ENCODE measurements around the gene ASB5.
"Not testable (repeated sequence)": the region's sequence is repeated elsewhere in the genome, so short reads cannot be mapped to it uniquely, and the experiment has no call there.

The ASB5 gene, protein sequence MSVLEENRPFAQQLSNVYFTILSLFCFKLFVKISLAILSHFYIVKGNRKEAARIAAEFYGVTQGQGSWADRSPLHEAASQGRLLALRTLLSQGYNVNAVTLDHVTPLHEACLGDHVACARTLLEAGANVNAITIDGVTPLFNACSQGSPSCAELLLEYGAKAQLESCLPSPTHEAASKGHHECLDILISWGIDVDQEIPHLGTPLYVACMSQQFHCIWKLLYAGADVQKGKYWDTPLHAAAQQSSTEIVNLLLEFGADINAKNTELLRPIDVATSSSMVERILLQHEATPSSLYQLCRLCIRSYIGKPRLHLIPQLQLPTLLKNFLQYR

DNA sequence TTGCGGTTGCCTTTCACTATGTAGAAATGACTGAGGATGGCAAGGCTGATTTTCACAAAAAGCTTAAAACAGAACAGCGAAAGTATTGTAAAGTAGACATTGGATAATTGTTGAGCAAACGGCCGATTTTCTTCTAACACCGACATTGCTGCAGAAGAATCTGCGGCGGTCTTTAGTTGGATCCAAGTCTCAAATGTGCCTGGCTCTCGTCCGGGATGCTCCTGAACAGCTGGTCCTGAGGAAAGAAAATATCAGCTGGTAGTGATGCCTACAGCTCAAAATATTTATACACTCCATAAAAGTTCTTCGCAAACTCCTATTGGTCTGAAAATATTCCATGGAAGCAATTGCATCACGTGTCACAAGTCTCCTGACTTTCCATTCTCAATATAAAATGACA lies at the start of gene ASB5:
TSS of gene ASB5 (minus strand) at position 260 of the 400 bp plus-strand sequence. CDS start at position 146, 114 bp downstream.
- DNase-seq: no peak

DNA sequence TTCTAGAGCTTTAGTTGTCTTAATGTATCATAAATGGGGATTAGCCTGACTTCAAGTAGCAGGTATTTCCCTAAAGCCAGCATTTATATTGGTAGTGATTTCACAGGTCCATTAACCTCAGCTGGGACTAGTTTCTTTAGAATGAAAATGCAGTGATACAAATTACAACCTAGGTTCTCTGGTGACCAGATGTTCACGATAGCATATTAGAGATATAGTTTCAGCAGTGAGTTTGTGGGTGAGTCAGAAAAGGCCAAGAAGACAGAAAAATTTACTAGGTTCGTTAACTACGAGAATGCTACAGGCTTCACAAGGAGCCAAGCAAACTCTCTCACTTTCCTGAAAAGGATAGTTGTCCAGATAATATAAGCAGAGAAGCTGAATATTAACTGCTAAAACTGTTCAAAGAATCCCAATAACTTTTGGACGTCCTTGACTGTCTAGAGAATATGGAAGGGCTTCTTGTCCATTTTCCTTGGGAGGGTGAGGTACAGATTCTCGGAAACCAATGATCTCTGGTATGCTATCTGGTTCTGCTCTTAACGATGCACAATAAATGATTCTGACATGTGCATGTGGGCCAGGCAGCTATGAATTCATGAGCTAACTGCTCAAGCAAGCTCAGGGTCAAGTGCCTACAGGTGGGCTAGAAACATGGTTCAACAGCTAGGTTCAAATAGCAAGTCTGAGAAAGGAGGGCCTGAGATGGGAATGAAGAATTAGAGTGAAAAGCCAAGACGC lies 44.7 kb upstream of the ASB5 start:
- no peak for DNase-seq

DNA sequence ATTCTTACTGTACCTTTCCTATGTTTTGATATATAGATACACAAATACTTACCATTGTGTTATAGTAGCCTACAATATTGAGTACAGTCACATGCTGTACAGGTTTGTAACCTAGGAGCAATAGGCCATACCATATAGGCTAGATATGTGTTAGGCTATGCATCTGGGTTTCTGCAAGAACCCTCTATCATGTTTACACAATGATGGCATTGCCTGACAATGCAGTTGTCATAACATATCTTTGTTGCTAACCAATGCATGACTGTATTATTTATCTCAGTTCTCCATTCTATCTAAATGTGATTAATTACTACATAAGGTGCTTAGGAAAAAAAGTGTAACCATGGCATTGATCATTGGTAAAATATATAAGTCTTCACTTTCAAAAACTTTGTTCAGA lies 40.8 kb upstream of the ASB5 start:
- DNase-seq: no peak

DNA sequence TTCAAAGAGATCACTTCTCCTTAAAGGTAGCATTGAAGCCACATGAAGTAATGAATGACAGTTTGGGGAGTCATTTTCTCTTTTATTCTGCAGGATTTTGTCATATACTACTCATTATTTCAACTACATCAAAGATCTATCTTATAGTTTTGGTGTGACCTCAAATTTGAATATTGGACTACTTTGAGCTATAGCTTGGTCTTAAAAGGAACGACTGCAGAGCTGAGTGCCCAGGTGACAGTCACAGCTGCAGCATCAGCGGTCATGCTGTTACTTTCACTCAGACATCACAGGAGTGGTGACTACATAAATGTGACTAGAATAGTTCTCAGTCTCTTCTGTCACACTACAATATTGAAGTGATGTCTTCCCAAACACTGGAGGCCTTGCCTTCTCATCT lies 40.0 kb upstream of the ASB5 start:
- DNase-seq: no peak

DNA sequence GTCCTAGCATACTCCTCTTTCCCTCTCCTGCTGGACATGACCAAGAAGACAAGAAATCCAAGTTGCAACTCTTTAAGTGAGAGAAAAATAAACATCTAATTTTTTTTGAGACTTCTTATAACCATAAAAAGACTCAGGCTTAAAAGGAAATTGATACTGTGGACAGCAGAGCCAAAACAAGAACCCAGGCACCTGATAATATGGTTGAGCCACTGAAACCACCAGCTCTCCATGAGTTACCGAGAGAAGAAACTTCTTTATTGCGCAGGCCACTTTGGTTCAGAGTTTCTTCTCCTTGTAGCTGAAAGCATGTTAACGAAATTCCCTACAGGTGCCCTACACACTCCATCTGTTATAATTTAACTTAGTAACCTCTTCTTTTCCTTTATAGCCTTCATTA lies 39.4 kb upstream of the ASB5 start:
- no peak for DNase-seq

DNA sequence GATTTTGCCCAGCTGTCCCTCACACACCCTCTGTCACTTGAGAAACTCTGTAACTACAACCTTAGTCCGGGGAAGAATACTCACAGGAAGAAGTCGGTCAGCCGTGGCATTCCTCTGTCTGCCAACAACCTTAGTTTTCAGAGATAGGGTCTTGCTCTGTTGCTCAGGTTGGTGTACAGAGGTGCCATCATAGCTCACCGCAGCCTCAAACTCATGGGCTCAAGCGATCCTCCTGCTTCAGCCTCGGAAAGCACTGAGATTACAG lies 38.6 kb upstream of the ASB5 start:
- no peak for DNase-seq

DNA sequence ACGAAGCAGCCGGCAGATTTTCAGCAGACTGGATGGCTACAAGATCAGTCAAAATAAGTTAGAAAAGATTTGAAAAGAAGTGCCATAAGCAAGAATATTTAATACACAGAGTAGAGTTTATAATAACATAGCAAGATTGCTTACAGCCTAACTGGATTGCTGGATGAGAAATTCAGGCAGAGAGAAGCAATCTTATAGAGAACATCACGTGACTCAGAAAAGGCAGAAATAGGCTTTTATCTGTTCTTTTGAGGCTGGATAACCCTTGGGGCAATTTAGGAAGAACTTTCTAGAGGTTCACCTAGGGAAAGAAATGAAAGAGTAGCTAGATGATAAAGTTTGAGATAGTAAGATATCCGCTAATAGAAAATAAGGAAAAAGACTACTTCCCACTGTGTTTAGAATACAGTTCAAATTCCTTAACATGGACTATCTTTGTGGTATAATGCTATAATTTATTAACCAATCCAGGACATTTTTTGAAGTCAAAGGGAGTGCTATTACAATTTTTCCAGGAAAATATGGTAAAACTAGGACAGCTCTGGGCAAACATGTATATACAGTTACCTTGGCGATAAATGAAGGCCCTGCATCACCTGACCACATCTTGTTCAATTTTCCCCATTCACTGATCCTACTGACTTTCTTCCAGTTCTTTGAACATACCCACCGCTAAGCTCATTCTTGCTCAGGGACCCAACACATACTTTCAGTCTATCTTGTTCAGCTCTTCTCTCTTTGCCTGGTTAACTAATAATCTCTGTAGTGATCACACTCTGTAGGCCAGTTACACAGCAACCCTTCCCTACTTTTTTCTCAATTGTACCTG lies 38.0 kb upstream of the ASB5 start:
- no peak for DNase-seq

DNA sequence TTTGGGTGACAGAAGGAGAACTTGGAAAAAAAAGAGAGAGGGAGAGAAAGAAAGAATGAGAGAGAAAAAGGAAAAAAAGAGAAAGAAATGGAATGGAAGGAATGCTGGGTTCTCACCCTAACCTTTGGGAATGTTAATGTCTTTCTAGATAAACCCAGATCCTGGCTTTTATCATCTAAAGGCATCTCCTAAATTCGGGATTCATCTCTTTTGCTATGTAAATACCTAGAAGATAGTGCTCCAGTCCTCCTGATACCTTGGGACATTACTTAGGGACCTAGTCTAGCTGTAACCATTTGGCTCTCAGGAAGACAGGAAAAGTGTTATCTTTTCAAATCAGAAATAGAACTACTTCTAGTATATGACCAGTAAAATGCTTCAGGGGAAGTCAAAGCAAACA lies 34.9 kb upstream of the ASB5 start:
- no peak for DNase-seq

DNA sequence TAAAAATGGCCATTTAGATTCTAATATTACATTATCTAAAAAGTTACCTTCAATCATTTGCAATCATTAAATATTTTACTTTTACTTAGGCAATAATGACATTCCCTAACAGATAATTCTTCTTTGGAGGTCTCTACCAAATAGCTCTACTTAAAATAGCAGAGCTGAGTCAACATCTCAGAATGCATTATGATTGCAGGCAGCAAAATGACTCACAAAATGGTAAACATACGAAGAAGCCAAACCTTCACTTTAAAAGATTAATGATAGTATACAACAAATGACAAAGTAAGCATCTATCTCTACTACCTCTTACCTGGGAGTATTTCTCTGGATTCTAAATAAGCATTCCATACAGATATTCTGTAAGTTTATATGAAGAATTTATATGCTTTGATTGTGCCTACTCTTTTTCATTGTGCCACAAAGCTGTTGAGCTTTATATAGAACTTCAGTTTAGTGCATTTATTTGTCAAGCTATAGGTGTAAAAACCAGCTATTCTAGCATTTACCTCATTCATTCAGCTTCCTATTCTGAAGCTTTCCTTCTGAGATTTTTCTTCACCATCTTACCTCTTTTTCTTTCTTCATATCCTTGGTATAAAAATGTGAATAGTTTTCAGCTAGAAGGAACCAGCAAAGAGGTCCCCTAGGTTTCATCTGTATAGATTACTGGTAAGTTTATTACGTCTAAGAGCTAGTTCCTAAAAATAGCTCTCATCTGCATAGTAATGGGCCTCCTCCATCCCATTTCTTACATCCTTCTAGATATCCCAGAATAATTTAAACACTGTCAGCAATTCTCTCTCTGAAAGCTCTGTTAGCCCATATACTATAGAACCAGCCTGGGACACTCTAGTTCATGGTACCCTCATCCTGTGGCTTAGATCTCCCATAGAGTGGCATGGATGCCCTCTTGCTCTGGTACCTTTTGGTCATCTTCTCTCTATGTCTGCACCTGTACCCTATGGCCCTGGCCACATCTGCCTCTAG lies 33.6 kb upstream of the ASB5 start:
- DNase-seq: no peak

DNA sequence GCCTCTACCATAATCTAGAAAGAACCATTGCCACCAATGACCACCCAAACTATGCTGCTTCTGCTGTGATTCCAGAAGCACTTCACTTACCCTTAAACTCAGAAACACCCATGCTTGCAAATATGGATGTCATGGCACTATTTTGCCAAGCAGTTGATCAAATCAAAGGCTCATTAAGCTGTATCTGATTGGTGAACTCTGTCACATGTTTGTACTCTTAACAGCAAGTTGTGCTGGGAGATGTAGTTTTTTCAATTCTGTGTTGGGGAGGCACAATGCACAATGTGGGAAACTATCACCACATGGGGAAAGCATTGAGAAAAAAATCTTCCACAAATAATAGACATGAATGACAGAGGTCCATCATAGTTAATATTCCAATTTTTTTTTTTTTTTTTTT lies 31.5 kb upstream of the ASB5 start:
- no peak for DNase-seq

DNA sequence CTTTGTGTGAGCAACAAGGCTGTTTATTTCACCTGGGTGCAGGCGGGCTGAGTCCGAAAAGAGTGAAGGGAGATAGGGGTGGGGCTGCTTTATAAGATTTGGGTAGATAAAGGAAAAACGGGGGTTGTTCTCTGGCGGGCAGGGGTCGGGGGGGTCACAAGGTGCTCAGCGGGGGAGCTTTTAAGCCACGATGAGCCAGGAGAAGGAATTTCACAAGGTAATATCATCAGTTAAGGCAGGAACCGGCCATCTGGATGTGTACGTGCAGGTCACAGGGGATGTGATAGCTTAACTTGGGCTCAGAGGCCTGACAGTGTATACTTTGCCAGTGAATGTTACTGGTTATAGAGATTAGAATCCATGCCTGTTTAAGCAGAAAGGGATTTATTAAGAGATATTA lies 31.0 kb upstream of the ASB5 start:
- DNase-seq: no peak

DNA sequence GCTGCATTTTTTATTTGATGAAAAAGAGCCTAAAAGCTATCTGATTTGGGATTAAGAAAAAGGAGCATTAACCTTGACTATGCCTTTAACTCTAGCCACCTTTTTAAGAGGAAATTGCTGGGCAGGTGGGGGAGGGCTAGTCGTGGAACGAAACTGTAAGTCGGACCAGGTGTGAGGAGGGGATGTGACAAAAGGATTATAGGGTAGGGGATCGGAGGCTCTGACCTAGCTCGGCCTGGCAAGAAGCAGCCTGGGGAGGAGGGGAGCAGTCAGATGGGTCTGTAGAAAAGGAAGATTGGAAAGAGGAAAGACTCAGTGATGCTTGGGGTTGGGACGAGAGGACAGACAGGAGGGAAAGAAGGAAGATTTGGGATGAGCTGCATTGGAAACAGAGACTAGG lies 29.6 kb upstream of the ASB5 start:
- DNase-seq: no peak

DNA sequence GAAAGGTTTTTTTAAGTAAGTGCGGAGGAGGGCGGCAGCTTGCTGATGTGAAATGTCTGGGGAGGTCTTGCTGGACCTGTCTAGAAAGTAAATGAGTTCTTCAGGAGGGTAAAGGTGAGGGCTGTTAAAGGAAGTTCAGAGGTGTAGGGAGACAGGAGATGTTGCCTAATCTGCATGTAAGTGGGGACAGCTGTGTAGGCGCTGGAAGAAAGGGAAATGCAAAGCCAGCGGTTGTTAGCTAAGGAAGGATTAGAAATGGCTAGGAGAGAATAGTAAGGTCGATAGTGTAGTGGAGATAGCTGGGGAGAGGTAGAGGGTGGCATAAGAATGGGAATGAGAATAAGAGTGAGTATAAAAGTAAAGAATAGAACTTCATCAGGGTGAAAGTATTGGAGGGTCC lies 26.9 kb upstream of the ASB5 start:
- not testable (repeated sequence) for DNase-seq

DNA sequence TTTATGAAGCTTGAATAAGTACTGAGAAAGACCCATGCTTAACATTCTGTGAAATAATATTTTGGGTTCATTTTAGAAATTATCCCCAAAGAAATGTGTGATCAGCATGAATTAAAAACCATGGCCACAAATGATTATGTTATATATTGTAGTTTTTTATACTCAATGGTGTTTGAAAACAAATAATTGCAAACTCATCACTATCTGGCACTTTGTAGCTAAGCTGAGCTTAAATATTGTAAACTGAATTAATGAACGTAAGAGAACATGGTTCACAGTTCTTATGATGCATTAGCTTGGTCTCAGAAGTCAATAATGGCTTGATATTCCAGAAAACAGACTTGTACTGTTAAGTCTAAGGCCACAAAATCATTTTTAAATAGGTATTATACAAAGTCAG lies 24.6 kb upstream of the ASB5 start:
- DNase-seq: no peak

DNA sequence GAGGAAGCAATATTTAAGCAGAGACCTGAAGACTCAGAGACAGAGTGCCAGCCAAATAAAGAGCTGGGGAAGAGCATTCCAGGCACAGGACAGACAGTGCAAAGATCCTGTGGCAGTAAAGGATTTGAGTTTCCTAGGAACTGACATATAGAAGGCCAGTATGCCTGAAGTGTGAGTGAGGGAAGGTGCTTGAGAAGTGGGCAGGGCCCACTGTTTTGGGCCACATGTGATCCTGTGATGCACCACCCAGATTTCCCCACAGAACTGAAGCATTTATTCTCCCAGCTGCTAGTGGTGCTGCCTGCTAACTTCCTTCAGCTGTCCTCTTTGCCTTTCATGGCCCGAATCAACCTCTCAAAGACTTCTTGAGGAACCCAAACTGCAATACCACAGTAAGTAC lies 23.9 kb upstream of the ASB5 start:
- no peak for DNase-seq

DNA sequence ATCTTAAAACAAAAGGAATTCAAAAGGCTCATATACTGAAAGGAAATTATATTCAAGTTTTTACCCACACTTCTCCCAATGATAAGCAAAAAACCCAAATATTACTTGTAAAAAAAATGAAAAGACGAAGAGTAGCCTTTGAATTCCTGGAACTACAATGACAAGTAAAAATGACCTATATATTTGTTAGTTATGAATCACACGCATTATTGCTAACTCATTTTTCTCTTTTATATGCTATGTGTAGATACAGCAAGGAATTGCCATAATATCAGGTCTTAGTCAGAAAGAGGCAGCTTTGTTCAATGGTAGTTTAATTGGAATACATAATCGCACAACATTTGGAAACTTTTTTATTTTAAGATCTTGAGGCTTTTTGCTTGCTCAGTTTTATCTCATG lies 22.7 kb upstream of the ASB5 start:
- DNase-seq: no peak

DNA sequence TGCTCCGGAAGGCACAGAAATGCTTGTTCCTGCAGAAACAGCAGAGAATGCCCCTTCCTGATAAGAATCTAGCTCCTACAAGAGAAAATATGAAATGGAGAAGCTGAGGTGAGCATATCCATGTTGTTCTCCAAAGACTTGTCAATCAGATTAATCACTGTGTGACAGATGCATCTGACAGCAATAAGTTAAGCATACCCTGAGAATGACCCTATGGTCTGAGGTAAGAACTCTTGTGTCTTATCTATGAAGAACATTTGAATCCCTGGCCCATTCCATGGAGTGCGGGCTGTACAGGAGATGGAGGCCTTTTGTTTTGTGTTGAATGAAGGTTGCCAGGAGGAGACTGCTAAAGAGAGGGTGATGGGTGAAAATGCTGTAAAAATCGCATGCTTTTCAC lies 21.5 kb upstream of the ASB5 start:
- DNase-seq: no peak

DNA sequence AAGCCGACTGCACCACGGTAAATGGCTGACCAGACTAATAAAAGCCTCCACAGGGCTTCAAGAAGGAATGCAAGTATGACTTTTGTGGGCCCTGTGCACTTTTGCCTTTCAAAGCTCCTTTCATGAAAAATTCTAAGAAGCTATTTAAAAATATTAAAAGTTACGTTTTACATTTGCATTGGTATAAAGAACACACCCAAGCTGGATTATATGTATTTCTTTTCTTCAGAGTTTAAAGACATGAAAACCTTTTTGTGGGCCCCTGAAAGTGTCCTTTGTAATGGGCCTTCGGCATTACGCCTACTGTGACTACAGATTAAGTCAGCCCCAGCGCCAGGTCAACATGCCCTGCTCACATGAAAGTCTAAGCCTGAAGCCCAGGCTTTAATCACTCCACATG lies 20.5 kb upstream of the ASB5 start:
- DNase-seq: no peak

DNA sequence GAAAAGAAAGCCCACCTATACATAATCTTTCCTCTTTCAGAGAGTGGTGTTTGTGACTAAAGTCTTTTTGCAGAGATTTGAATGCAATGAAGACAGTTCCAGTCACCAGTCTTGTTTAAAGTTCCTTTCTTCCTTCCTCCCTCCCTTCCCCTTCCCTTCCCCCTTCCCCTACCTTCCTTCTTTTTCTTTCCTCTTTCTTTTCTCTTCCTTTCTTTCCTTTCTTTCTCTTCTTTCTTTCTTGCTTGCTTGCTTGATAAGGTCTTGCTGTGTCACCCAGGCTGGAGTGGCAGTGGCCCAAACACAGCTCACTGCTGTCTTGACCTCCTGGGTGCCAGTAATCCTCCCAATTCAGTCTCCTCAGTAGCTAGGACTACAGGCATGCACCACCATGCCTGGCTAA lies 19.0 kb upstream of the ASB5 start:
- DNase-seq: no peak

DNA sequence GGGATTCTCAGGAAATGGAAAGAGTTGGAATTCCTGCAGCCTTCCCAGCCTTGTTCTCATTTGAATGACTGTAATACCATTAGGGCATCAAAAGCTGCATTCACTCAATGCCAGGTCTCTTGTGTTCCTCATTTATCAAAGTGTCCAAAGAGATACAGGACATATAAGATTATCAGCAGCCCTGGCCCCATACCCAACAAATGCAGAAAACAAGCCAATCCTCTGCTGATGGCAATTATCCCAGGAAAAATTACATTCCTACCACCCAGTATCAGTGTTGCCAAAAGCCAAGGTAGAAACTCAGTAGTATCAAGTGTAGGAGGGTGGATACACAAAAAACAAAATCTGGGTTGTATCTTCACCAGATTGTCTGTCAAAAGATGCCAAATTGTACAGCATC lies 18.5 kb upstream of the ASB5 start:
- no peak for DNase-seq

DNA sequence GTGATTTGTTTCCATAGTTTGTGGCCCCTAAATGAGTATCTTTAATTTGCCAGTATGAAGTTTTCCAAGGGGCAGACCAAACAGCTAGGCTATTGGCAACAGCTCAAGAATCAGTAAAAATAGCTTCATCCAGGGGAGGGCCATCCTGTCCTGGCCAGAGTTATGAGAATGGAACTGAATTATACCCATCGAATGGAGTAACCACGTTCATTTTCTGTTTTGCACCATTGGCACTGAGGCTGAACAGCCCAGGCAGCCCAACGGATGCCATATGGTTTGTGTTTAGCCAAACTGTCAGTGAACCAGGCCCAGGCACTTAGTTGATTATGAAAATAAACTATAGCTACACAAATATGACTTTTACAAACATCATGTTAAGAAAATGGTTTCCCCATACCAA lies 17.7 kb upstream of the ASB5 start:
- DNase-seq: no peak

All from anterior cingulate cortex (tissue), 58 donors.